ENCODE measurements around the gene PRPF8. TPM values are rescaled to one million over a fixed set of nuclear protein-coding genes. Genes with fewer than 3 reads are reported as not detected.

Gene PRPF8
- total and polyA plus RNA-seq, 2 of the 13 experiments (the other 11 are each of a cell fraction or from before 2014, with no cell fraction given), result 112 to 179 TPM

- TF ChIP-seq SMAD1 (CRISPR knock-in tag; IDR thresholded peaks at IDR 0.05; ENCODE audit: borderline replicate concordance, low read depth) (0 out of 2 replicates have a peak, but pooled peaks have one; percentile 43), GLI4 (CRISPR knock-in tag; IDR thresholded peaks at IDR 0.05; ENCODE audit: borderline replicate concordance) (peak; percentile 81; the same call in 1 of the 2 replicates), ZBTB20 (CRISPR knock-in tag; IDR thresholded peaks at IDR 0.05; ENCODE audit: borderline replicate concordance, low read depth) (peak; percentile 68; the same call in 1 of the 2 replicates), ZNF430 (CRISPR knock-in tag; IDR thresholded peaks at IDR 0.05) (peak; percentile 57; the same call in 1 of the 2 replicates), TRIM22 (IDR thresholded peaks at IDR 0.05) (no peak), ARHGAP35 (CRISPR knock-in tag; IDR thresholded peaks at IDR 0.05; ENCODE audit: borderline replicate concordance) (no peak; the same call in 1 of the 2 replicates), TIGD3 (CRISPR knock-in tag; IDR thresholded peaks at IDR 0.05; ENCODE audit: borderline replicate concordance) (no peak), ZNF224 (CRISPR knock-in tag; IDR thresholded peaks at IDR 0.05) (no peak), ZNF337 (CRISPR knock-in tag; IDR thresholded peaks at IDR 0.05; ENCODE audit: borderline replicate concordance, low read depth) (0 out of 2 replicates have a peak, but pooled peaks have one; percentile 48), KDM2A (CRISPR knock-in tag; IDR thresholded peaks at IDR 0.05; ENCODE audit: borderline replicate concordance, low read depth) (peak; percentile 87; the same call in 1 of the 2 replicates), ZNF280B (CRISPR knock-in tag; IDR thresholded peaks at IDR 0.05; ENCODE audit: borderline replicate concordance) (0 out of 2 replicates have a peak, but pooled peaks have one; percentile 56), ZNF329 (CRISPR knock-in tag; IDR thresholded peaks at IDR 0.05; ENCODE audit: low read depth) (no peak; the same call in 1 of the 2 replicates), MXD3 (CRISPR knock-in tag; IDR thresholded peaks at IDR 0.05) (peak; percentile 80), XRCC5 (optimal IDR thresholded peaks at IDR 0.05; ENCODE audit: low read length) (peak; percentile 61), CEBPZ (IDR thresholded peaks at IDR 0.05; ENCODE audit: low read length) (no peak), ZNF749 (CRISPR knock-in tag; IDR thresholded peaks at IDR 0.05; ENCODE audit: borderline replicate concordance) (no peak), CENPBD1 (CRISPR knock-in tag; IDR thresholded peaks at IDR 0.05; ENCODE audit: borderline replicate concordance, low read depth) (no peak), SMC3 (IDR thresholded peaks at IDR 0.05; ENCODE audit: low read length) (no peak), NCOR1 (IDR thresholded peaks at IDR 0.05; ENCODE audit: borderline replicate concordance, low read length) (no peak; the same call in 1 of the 2 replicates)
Observed at GRCh38 chr17:1684378-1685189, at the start of gene PRPF8 (continued).
